Endothelial cell of umbilical vein (primary cell): Measurements from ENCODE around the gene ADGRL3. TPM values are rescaled to one million over a fixed set of nuclear protein-coding genes. Genes with fewer than 3 reads are reported as not detected.

Experiments used
- BruUV-seq: library from RNA; stranded (reverse); fragments of 400-500 nt; replicated peaks from 2 replicates; lab custom pipeline; 2021; lab: Mats Ljungman, UMichigan
- CTCF ChIA-PET: fragments of 300-600, 350-600 bp; sonication (Branson Sonifier 250); formaldehyde crosslinking; loops from one replicate; lab custom pipeline; 2021; ENCODE audit warnings: antibody characterized with exemption, inconsistent platforms; lab: Charles Lee
- POLR2A ChIA-PET: fragments of 300-600, 350-600 bp; sonication (Branson Sonifier 250); formaldehyde crosslinking; loops from one replicate; lab custom pipeline; 2021; ENCODE audit warnings: antibody characterized with exemption, inconsistent platforms; lab: Charles Lee
- DNase-seq: peaks from one replicate; pipeline ENCODE4 v3.0.0-alpha.2; 2011; ENCODE audit warnings: low read depth, low spot score
- FAIRE-seq: peaks from 2 replicates; lab custom pipeline; 2011; peaks lifted over from hg19 to GRCh38; lab: Jason Lieb, UNC
- H2AFZ ChIP-seq: 2 replicates; pipeline ENCODE4 v1.6.0; 2012; ENCODE audit warnings: low read depth, low read length, control low read depth, inconsistent platforms
- H3K27ac ChIP-seq: 2 replicates; pipeline ENCODE4 v1.5.1; 2011; ENCODE audit warnings: low read depth, mild to moderate bottlenecking, control low read depth, low read length, moderate library complexity; ENCODE audit not compliant: insufficient read depth
- H3K27me3 ChIP-seq, 2 experiments: 2 replicates each; pipeline versions ENCODE4 v1.6.0 to v1.6.1; 2011; ENCODE audit warnings: low read length in 2 of 2, mixed read lengths in 1 of 2; ENCODE audit not compliant: control insufficient read depth in 2 of 2, insufficient read depth in 2 of 2
- H3K36me3 ChIP-seq, 2 experiments: 2 replicates in 1 of 2; 3 replicates in 1 of 2; pipeline ENCODE4 v1.5.1; 2011; ENCODE audit warnings: low read length in 2 of 2, mild to moderate bottlenecking in 1 of 2, moderate library complexity in 1 of 2; ENCODE audit not compliant: control insufficient read depth in 2 of 2, insufficient read depth in 2 of 2; ENCODE audit errors: extremely low read depth in 1 of 2
- H3K4me1 ChIP-seq: 3 replicates; pipeline ENCODE4 v1.5.1; 2011; ENCODE audit warnings: mild to moderate bottlenecking, low read length; ENCODE audit not compliant: control insufficient read depth, insufficient read depth; ENCODE audit errors: extremely low read depth
- H3K4me2 ChIP-seq: 2 replicates; pipeline ENCODE4 v1.6.1; 2011; ENCODE audit warnings: low read length, control low read depth, mixed read lengths; ENCODE audit not compliant: insufficient read depth
- H3K4me3 ChIP-seq, 3 experiments: fragments of 200-600 bp in 1 of 3; sonication (generic), shearing (Covaris generic) in 1 of 3; replicated peaks in 1 of 3; 2 replicates each; pipeline ENCODE4 v1.5.1; 2011 to 2016; ENCODE audit warnings: control low read depth in 3 of 3, low read length in 3 of 3, mild to moderate bottlenecking in 2 of 3, inconsistent platforms in 1 of 3, low read depth in 1 of 3, moderate library complexity in 1 of 3; ENCODE audit not compliant: insufficient read depth in 1 of 3
- H3K79me2 ChIP-seq: 2 replicates; pipeline ENCODE4 v1.6.0; 2012; ENCODE audit warnings: low read length, inconsistent platforms; ENCODE audit not compliant: control insufficient read depth, insufficient read depth
- H3K9ac ChIP-seq: replicated peaks from 2 replicates; pipeline ENCODE3; 2011; ENCODE audit warnings: low read length, control low read depth; ENCODE audit not compliant: insufficient read depth; ENCODE audit errors: extremely low read depth
- H3K9me1 ChIP-seq: replicated peaks from 3 replicates; pipeline ENCODE4 v1.6.0; 2011; ENCODE audit warnings: mild to moderate bottlenecking, low read length; ENCODE audit not compliant: control insufficient read depth, insufficient read depth; ENCODE audit errors: extremely low read depth
- H3K9me3 ChIP-seq: replicated peaks from 2 replicates; pipeline ENCODE4 v1.5.1; 2012; ENCODE audit warnings: low read length, inconsistent platforms; ENCODE audit not compliant: control insufficient read depth, insufficient read depth
- H4K20me1 ChIP-seq: replicated peaks from 2 replicates; pipeline ENCODE3; 2011; ENCODE audit warnings: mild to moderate bottlenecking, low read length; ENCODE audit not compliant: control insufficient read depth, insufficient read depth; ENCODE audit errors: extremely low read depth
- CTCF ChIP-seq, 2 donors: IDR thresholded peaks; 1 replicate in 1 of 2; 2 replicates in 1 of 2; pipeline ENCODE4 v1.5.1; 2011; ENCODE audit warnings: low read length in 2 of 2, mild to moderate bottlenecking in 2 of 2, moderate library complexity in 2 of 2, control low read depth in 1 of 2, inconsistent platforms in 1 of 2, low read depth in 1 of 2; ENCODE audit not compliant: insufficient read depth in 1 of 2; ENCODE audit errors: extremely low read depth in 1 of 2
- EZH2 ChIP-seq: IDR thresholded peaks from 2 replicates; pipeline ENCODE4 v1.6.1; 2012; ENCODE audit warnings: borderline replicate concordance, low read depth, mild to moderate bottlenecking, moderate library complexity, low read length, inconsistent platforms; ENCODE audit not compliant: severe bottlenecking
- FOS ChIP-seq: IDR thresholded peaks from 2 replicates; pipeline ENCODE4 v1.6.1; 2011; ENCODE audit warnings: mild to moderate bottlenecking, low read length, moderate library complexity, borderline replicate concordance; ENCODE audit not compliant: insufficient read depth
- GATA2 ChIP-seq: IDR thresholded peaks from 2 replicates; pipeline ENCODE4 v1.7.0; 2011; ENCODE audit warnings: low read depth, mild to moderate bottlenecking, moderate library complexity, mixed read lengths, low read length; ENCODE audit not compliant: insufficient read length, insufficient read depth
- JUN ChIP-seq: IDR thresholded peaks from 2 replicates; pipeline ENCODE4 v1.6.1; 2011; ENCODE audit warnings: borderline replicate concordance, low read depth; ENCODE audit not compliant: insufficient read length, insufficient read depth
- MAX ChIP-seq: IDR thresholded peaks from 2 replicates; pipeline ENCODE4 v1.6.1; 2011; ENCODE audit not compliant: insufficient read depth, insufficient read length
- MYC ChIP-seq: IDR thresholded peaks from one replicate; pipeline ENCODE4 v1.6.1; 2011; ENCODE audit warnings: mild to moderate bottlenecking, low read depth, low read length
- POLR2A ChIP-seq: IDR thresholded peaks from 2 replicates; pipeline ENCODE4 v1.6.1; 2012; ENCODE audit warnings: low read depth, mild to moderate bottlenecking, control low read depth, low read length
- POLR2AphosphoS5 ChIP-seq: IDR thresholded peaks from 2 replicates; pipeline ENCODE4 v1.6.1; 2012; ENCODE audit warnings: low read depth, mild to moderate bottlenecking, control low read depth, low read length, moderate library complexity; ENCODE audit not compliant: insufficient read depth
- dilution Hi-C: fragments of 300-500 bp; cut with MboI; formaldehyde crosslinking; loops from one replicate; pipeline ENCODE4 v1.15.0; 2019; ENCODE audit warnings: low sequenced_read_pairs; ENCODE audit not compliant: extremely low pct_ligation_motif_present
- intact Hi-C: fragments of 100-400 bp; cut with micrococcal nuclease; formaldehyde crosslinking; loops from one replicate; pipeline ENCODE4 v1.10.0; 2022
- polyA plus RNA-seq, 4 experiments: library from polyadenylated mRNA; depleted of rRNA in 3 of 4; stranded (reverse) in 3 of 4; unstranded in 1 of 4; fragments of >200 nt; gene quantifications; 2 replicates each; pipeline versions ENCODE4 v1.2.1 to v1.2.3, GENCODE V29; 2011 to 2012; ENCODE audit warnings: missing spikeins in 1 of 4
- total RNA-seq: library from RNA; stranded (reverse); gene quantifications from 2 replicates; pipeline ENCODE4 v1.2.3, GENCODE V29; 2021

Gene ADGRL3
- total and polyA plus RNA-seq, 2 donors (not counting 3 experiments of a cell fraction or from before 2014, with no cell fraction given): not detected

GRCh38 chr4:61427099-61427817 is 227.1 kb downstream of the ADGRL3 start:
- H3K9ac ChIP-seq: no peak overlapping the region
- H2AFZ ChIP-seq: no peak overlapping the region
- dilution Hi-C loops (no loop called here), intact Hi-C loops (no loop called here)
- no TSS peak for BruUV-seq
- DNase-seq: no peak
- H3K36me3 ChIP-seq: no peaks in the 10 kb centered on the region
- H3K27me3 ChIP-seq: no peaks in the 10 kb centered on the region
- H3K9me1 ChIP-seq: no peaks in the 10 kb centered on the region
- TF ChIP-seq MAX (no peak), POLR2A (no peak), FOS (no peak), CTCF (IDR thresholded peaks at IDR 0.05; ENCODE audit: extremely low read depth in 1 of 2, insufficient read depth in 1 of 2, low read depth in 1 of 2, low read length in 2 of 2) (no peak), POLR2AphosphoS5 (no peak), JUN (no peak), GATA2 (no peak), MYC (no peak), EZH2 (no peak)
- no peaks in the 10 kb centered on the region for H3K4me1 ChIP-seq
- no peak overlapping the region for H3K4me3 ChIP-seq
- no peak overlapping the region for H3K4me2 ChIP-seq
- POLR2A ChIA-PET: no interaction called here
- CTCF ChIA-PET: no interaction called here
- H3K79me2 ChIP-seq: no peaks in the 10 kb centered on the region
- H3K27ac ChIP-seq: no peak overlapping the region
- H3K9me3 ChIP-seq: no peaks in the 10 kb centered on the region
- no peaks in the 10 kb centered on the region for H4K20me1 ChIP-seq
- no peak for FAIRE-seq
